GM13976 (cell line): ENCODE data around the gene PEF1.

Experiments
- DNase-seq: peaks from one replicate; pipeline ENCODE4 v3.0.0; 2012; ENCODE audit warnings: low spot score
- CTCF ChIP-seq: IDR thresholded peaks from 2 replicates; pipeline ENCODE4 v1.5.1; 2012; ENCODE audit warnings: borderline replicate concordance, mild to moderate bottlenecking; ENCODE audit not compliant: insufficient read depth; ENCODE audit errors: extremely low read depth, missing control alignments, control extremely low read depth
- in situ Hi-C: fragments of 300-500 bp; cut with MboI; formaldehyde crosslinking; loops from one replicate; pipeline ENCODE4 v1.12.0; 2022; ENCODE audit warnings: low sequenced_read_pairs, mixed read lengths, inconsistent platforms; ENCODE audit not compliant: unreplicated experiment

PEF1 gene

GRCh38 chr1:31644560-31645273 is at the start of gene PEF1:
Gene PEF1, minus strand, starts transcription at chr1:31644876. Its CDS starts 12 bp downstream, at chr1:31644864.
- in situ Hi-C loops: no loop called here
- TF ChIP-seq CTCF: no peak
- DNase-seq: peak; percentile 100

GRCh38 chr1:31693231-31693630 is 48.6 kb upstream of the PEF1 start:
- no peak for TF ChIP-seq CTCF
- DNase-seq: no peak
- in situ Hi-C loops: no loop called here

- in situ Hi-C loops: no loop called here
- TF ChIP-seq CTCF: no peak
- no peak for DNase-seq
Measured at GRCh38 chr1:31691951-31692350, 47.3 kb upstream of the PEF1 start.

- in situ Hi-C loops: no loop called here
- TF ChIP-seq CTCF: no peak
- DNase-seq: no peak
Measured at GRCh38 chr1:31691446-31691845, 46.8 kb upstream of the PEF1 start.

- no peak for TF ChIP-seq CTCF
- no peak for DNase-seq
- in situ Hi-C loops: no loop called here
Measured at GRCh38 chr1:31690921-31691320, 46.2 kb upstream of the PEF1 start.

- in situ Hi-C loops: no loop called here
- no peak for DNase-seq
- no peak for TF ChIP-seq CTCF
Measured at GRCh38 chr1:31689854-31690253, 45.2 kb upstream of the PEF1 start.
